ENCODE measurements around the gene MUC12.

DNA sequence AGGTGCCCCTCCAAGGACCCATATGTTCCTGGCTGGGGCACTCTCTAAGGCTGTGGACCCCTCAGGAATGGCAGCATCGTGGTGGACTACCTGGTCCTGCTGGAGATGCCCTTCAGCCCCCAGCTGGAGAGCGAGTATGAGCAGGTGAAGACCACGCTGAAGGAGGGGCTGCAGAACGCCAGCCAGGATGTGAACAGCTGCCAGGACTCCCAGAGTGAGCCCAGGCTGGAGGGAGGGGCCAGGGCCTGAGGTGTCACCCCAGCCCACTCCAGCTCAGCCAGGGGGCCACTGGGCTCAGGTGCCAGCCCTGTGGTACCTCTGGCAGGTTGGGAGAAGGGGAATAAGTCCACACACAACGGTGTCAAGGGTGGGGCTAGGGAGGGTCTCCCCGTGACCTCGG is 4.7 kb upstream of the MUC12 start:
- TF ChIP-seq, protein P1, sequence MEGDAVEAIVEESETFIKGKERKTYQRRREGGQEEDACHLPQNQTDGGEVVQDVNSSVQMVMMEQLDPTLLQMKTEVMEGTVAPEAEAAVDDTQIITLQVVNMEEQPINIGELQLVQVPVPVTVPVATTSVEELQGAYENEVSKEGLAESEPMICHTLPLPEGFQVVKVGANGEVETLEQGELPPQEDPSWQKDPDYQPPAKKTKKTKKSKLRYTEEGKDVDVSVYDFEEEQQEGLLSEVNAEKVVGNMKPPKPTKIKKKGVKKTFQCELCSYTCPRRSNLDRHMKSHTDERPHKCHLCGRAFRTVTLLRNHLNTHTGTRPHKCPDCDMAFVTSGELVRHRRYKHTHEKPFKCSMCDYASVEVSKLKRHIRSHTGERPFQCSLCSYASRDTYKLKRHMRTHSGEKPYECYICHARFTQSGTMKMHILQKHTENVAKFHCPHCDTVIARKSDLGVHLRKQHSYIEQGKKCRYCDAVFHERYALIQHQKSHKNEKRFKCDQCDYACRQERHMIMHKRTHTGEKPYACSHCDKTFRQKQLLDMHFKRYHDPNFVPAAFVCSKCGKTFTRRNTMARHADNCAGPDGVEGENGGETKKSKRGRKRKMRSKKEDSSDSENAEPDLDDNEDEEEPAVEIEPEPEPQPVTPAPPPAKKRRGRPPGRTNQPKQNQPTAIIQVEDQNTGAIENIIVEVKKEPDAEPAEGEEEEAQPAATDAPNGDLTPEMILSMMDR (IDR thresholded peaks at IDR 0.05; ENCODE audit: insufficient read depth, low read length) = no peak
- TF ChIP-seq GABPA (IDR thresholded peaks at IDR 0.05; ENCODE audit: low read depth) (no peak), SPI1 (IDR thresholded peaks at IDR 0.05; ENCODE audit: borderline replicate concordance, low read depth) (no peak), POLR2AphosphoS5 (IDR thresholded peaks at IDR 0.05; ENCODE audit: low read depth) (no peak)

All from HL-60 (cell line).